Mammary epithelial cell (primary cell): ENCODE measurements around the gene ZNF503.

Experiments
- EZH2 ChIP-seq: IDR thresholded peaks from 2 replicates; pipeline ENCODE4 v1.6.1; 2012; ENCODE audit warnings: low read length, inconsistent platforms, borderline replicate concordance
- TF ChIP-seq, protein P1 (sequence below), 2 donors: IDR thresholded peaks in 1 of 2; conservative IDR thresholded peaks in 1 of 2; 2 replicates each; pipeline ENCODE4 v1.5.1; 2011 to 2012; ENCODE audit warnings: inconsistent platforms in 2 of 2, low read length in 2 of 2, mild to moderate bottlenecking in 2 of 2, control low read depth in 1 of 2, low read depth in 1 of 2; ENCODE audit not compliant: insufficient read depth in 1 of 2; ENCODE audit errors: extremely low read depth in 1 of 2

DNA sequence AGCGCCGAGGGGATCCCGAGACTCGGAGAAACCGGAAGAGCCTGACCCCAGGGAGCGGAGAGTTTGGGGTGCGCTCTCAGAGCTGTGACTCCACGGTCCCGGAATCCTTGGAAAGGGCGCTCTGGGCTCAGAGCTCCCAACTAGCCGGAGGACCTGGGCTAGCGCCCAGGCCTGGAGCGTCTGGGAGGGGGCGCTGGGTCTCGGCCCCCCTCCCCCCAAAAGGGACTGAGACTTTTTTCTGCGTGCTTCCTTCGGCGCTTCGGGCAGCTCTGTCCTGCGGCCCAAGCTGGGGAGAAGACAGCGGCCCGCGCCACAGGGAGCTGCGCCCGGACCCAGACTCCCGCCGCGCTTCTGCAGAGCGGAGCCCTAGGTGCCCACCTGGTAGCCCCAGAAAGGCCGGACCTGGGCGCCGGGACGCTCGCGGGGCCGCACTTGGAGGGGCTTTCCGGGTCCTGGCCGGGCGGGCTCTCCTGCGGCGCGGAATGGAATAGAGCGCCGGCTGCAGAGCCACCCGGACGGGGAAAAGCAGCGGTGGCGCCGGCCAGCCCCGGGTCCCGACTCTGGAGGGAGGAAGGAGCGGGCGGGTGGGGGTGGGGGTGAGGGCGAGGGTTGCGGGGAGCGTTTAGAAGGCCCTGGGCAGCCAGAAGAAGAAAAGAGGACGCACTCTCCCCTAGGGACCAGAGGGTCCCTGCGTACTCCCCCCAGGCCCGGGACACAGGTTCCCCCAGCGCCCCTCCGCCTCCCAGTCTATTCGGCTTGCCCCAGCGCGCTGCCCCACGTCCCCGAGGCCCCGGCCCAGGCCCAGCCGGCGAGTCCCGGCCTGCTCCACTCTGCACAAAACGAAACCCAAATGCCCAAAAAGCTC lies 4.7 kb downstream of the ZNF503 start:
- TF ChIP-seq, protein P1, sequence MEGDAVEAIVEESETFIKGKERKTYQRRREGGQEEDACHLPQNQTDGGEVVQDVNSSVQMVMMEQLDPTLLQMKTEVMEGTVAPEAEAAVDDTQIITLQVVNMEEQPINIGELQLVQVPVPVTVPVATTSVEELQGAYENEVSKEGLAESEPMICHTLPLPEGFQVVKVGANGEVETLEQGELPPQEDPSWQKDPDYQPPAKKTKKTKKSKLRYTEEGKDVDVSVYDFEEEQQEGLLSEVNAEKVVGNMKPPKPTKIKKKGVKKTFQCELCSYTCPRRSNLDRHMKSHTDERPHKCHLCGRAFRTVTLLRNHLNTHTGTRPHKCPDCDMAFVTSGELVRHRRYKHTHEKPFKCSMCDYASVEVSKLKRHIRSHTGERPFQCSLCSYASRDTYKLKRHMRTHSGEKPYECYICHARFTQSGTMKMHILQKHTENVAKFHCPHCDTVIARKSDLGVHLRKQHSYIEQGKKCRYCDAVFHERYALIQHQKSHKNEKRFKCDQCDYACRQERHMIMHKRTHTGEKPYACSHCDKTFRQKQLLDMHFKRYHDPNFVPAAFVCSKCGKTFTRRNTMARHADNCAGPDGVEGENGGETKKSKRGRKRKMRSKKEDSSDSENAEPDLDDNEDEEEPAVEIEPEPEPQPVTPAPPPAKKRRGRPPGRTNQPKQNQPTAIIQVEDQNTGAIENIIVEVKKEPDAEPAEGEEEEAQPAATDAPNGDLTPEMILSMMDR (conservative IDR thresholded peaks at IDR 0.05 in 1 of 2, IDR thresholded peaks at IDR 0.05 in 1 of 2; ENCODE audit: extremely low read depth in 1 of 2, insufficient read depth in 1 of 2, low read depth in 1 of 2, low read length in 2 of 2) = no peak
- no peak for TF ChIP-seq EZH2
